Stomach (tissue), 4 donors: ENCODE data around the gene FTH1.

Source experiments
- CTCF ChIP-seq, 7 experiments: fragments of 450-650 bp in 4 of 7; fragments of 200-600 bp in 3 of 7; sonication (generic) in 3 of 7; IDR thresholded peaks; one replicate each; pipeline ENCODE4 v1.5.1; 2016 to 2019; ENCODE audit warnings: antibody characterized with exemption in 7 of 7, control low read depth in 2 of 7, mild to moderate bottlenecking in 1 of 7
- EP300 ChIP-seq: sonication (generic); formaldehyde crosslinking; IDR thresholded peaks from one replicate; pipeline ENCODE4 v1.6.1; 2017; ENCODE audit warnings: antibody characterized with exemption
- POLR2A ChIP-seq, 4 donors: fragments of 450-650 bp; IDR thresholded peaks; one replicate each; pipeline ENCODE4 v1.6.1; 2016; ENCODE audit warnings: antibody characterized with exemption in 4 of 4, control low read depth in 2 of 4, mild to moderate bottlenecking in 1 of 4, moderate library complexity in 1 of 4
- POLR2AphosphoS5 ChIP-seq, 3 donors: sonication (generic); formaldehyde crosslinking; IDR thresholded peaks; one replicate each; pipeline ENCODE4 v1.6.1; 2016; ENCODE audit warnings: antibody characterized with exemption in 3 of 3

GRCh38 chr11:61959114-61959513 lies 8.3 kb downstream of the FTH1 start:
- no peak for TF ChIP-seq CTCF (IDR thresholded peaks at IDR 0.05)
- no peak for TF ChIP-seq POLR2A (IDR thresholded peaks at IDR 0.05)
- no peak for TF ChIP-seq POLR2AphosphoS5 (IDR thresholded peaks at IDR 0.05)
- no peak for TF ChIP-seq EP300
